Heart left ventricle (tissue), 13 donors: Measurements from ENCODE around the gene THSD4.

Experiments used
- CTCF ChIP-seq, 12 donors: fragments of 200-600 bp; sonication (generic) in 4 of 12; IDR thresholded peaks; one replicate each; pipeline versions ENCODE4 v1.5.0 to v1.8.0; 2018 to 2022; ENCODE audit warnings: antibody characterized with exemption in 12 of 12, mild to moderate bottlenecking in 5 of 12
- POLR2A ChIP-seq, 2 donors: fragments of 450-650 bp; IDR thresholded peaks; one replicate each; pipeline ENCODE4 v1.6.1; 2017; ENCODE audit warnings: antibody characterized with exemption in 2 of 2, mild to moderate bottlenecking in 2 of 2, moderate library complexity in 2 of 2
- donor health status: ischemic (EF 13 %, LVEDD 7.1; RV severe dilation, severe dysfunction).
- donor health status: DM: no; HTN: yes; CAD: no.
- donor health status: DM: no; HTN: no; CAD: no.
- donor health status: ischemic (EF 25% LVEDD 6.9; RV normal size, moderate dysfunction).
- donor health status: ischemic (EF 25% LVEDD 5.7; RV mildly dilated, moderate dysfunction).
- donor health status: ischemic (EF 35%, LVEDD 5.7; RV mildly dilated, moderate dysfunction).
- donor health status: nonischemic (EF 11% LVEDD 7.7; RV severe dilation, severe dysfunction).
- donor health status: DM: yes; HTN: yes; CAD: no.
- donor health status: PGD.
- donor health status: ischemic (EF 29% LVEDD 5.4; RV normal size, mild dysfunction).
- donor health status: nonischemic (EF 23%, LVEDD 6.1; RV moderate dilation, normal function).

GRCh38 chr15:71319935-71320334 is 204.7 kb downstream of the THSD4 start:
- TF ChIP-seq CTCF (IDR thresholded peaks at IDR 0.05) (no peak), POLR2A (IDR thresholded peaks at IDR 0.05) (no peak)
